IMR-90 (cell line): ENCODE measurements around the gene IQCM. TPM values are rescaled to one million over a fixed set of nuclear protein-coding genes. Genes with fewer than 3 reads are reported as not detected.

Experiments used
- ATAC-seq: fragments of 200-7000 bp; cut with Tn5 transposase; 2 replicates; pipeline ENCODE4 v1.9.1; 2020; ENCODE audit warnings: low read depth, mild to moderate bottlenecking, moderate library complexity
- BruUV-seq: library from RNA; stranded (reverse); fragments of 400-500 nt; replicated peaks from 2 replicates; lab custom pipeline; 2021; lab: Mats Ljungman, UMichigan
- CTCF ChIA-PET: fragments of 300-600 bp; formaldehyde crosslinking; extraction: SDS; loops from one replicate; lab custom pipeline; 2021; ENCODE audit warnings: antibody characterized with exemption; lab: Yijun Ruan, JAX
- POLR2A ChIA-PET: fragments of 300-600 bp; sonication (Branson Sonifier 250); formaldehyde crosslinking; loops from one replicate; lab custom pipeline; 2022; ENCODE audit warnings: antibody characterized with exemption; ENCODE audit not compliant: unreplicated experiment; lab: Charles Lee
- DNase-seq: peaks from one replicate; pipeline ENCODE4 v3.0.0; 2013
- H2AFZ ChIP-seq: replicated peaks from 2 replicates; pipeline ENCODE3; 2013; ENCODE audit warnings: low read length, mild to moderate bottlenecking; ENCODE audit not compliant: poor library complexity
- H2AK5ac ChIP-seq: 2 replicates; pipeline ENCODE4 v1.6.1; 2013; ENCODE audit warnings: low read depth, low read length, inconsistent platforms
- H2AK9ac ChIP-seq: replicated peaks from 2 replicates; pipeline ENCODE3; 2013; ENCODE audit warnings: mild to moderate bottlenecking, low read depth, low read length, moderate library complexity; ENCODE audit not compliant: poor library complexity
- H2BK120ac ChIP-seq: 2 replicates; pipeline ENCODE4 v1.6.1; 2013; ENCODE audit warnings: low read depth, low read length, inconsistent platforms
- H2BK15ac ChIP-seq: 3 replicates; pipeline ENCODE4 v1.6.1; 2013; ENCODE audit warnings: low read depth, low read length, inconsistent platforms
- H2BK20ac ChIP-seq: 2 replicates; pipeline ENCODE4 v1.6.1; 2013; ENCODE audit warnings: low read depth, mild to moderate bottlenecking, inconsistent platforms, low read length, moderate library complexity
- H2BK5ac ChIP-seq: 2 replicates; pipeline ENCODE4 v1.6.1; 2013; ENCODE audit warnings: mild to moderate bottlenecking, low read depth, low read length, inconsistent platforms; ENCODE audit not compliant: poor library complexity, severe bottlenecking
- H3K14ac ChIP-seq: replicated peaks from 2 replicates; pipeline ENCODE4 v1.6.1; 2013; ENCODE audit warnings: low read depth, low read length, inconsistent platforms
- H3K18ac ChIP-seq: 2 replicates; pipeline ENCODE4 v1.6.1; 2013; ENCODE audit warnings: low read depth, low read length, control low read depth
- H3K23ac ChIP-seq: 2 replicates; pipeline ENCODE4 v1.6.1; 2013; ENCODE audit warnings: low read depth, low read length, inconsistent platforms
- H3K27ac ChIP-seq: 2 replicates; pipeline ENCODE4 v1.5.1; 2013; ENCODE audit warnings: mild to moderate bottlenecking, control low read depth, low read length; ENCODE audit not compliant: insufficient read depth
- H3K27me3 ChIP-seq: 2 replicates; pipeline ENCODE4 v1.6.1; 2013; ENCODE audit warnings: low read length; ENCODE audit not compliant: control insufficient read depth, insufficient read depth
- H3K36me3 ChIP-seq: 2 replicates; pipeline ENCODE4 v1.6.1; 2013; ENCODE audit warnings: low read length, mixed read lengths; ENCODE audit not compliant: control insufficient read depth, insufficient read depth
- H3K4ac ChIP-seq: 2 replicates; pipeline ENCODE4 v1.6.1; 2013; ENCODE audit warnings: low read depth, low read length, inconsistent platforms
- H3K4me1 ChIP-seq: 2 replicates; pipeline ENCODE4 v1.6.1; 2013; ENCODE audit warnings: low read length, mixed read lengths; ENCODE audit not compliant: control insufficient read depth, insufficient read depth
- H3K4me2 ChIP-seq: 2 replicates; pipeline ENCODE4 v1.6.1; 2013; ENCODE audit warnings: low read depth, mild to moderate bottlenecking, control low read depth, low read length, moderate library complexity
- H3K4me3 ChIP-seq: 2 replicates; pipeline ENCODE4 v1.5.1; 2013; ENCODE audit warnings: low read depth, mild to moderate bottlenecking, control low read depth, low read length, moderate library complexity; ENCODE audit not compliant: insufficient read depth
- H3K56ac ChIP-seq: 2 replicates; pipeline ENCODE4 v1.6.1; 2013; ENCODE audit warnings: low read length, inconsistent platforms; ENCODE audit not compliant: insufficient read depth; ENCODE audit errors: extremely low read depth
- H3K79me1 ChIP-seq, 2 experiments: 2 replicates each; pipeline ENCODE4 v1.6.1; 2013; ENCODE audit warnings: low read length in 2 of 2, inconsistent platforms in 1 of 2, low read depth in 1 of 2
- H3K9ac ChIP-seq: 2 replicates; pipeline ENCODE4 v1.6.1; 2013; ENCODE audit warnings: low read depth, low read length, control low read depth
- H3K9me1 ChIP-seq: 2 replicates; pipeline ENCODE4 v1.6.1; 2013; ENCODE audit warnings: low read length, inconsistent platforms; ENCODE audit not compliant: insufficient read depth
- H3K9me3 ChIP-seq: 2 replicates; pipeline ENCODE4 v1.6.1; 2013; ENCODE audit warnings: low read length; ENCODE audit not compliant: control insufficient read depth, insufficient read depth
- H4K20me1 ChIP-seq: 2 replicates; pipeline ENCODE4 v1.6.1; 2013; ENCODE audit warnings: low read length, inconsistent platforms; ENCODE audit not compliant: insufficient read depth
- H4K5ac ChIP-seq: 2 replicates; pipeline ENCODE4 v1.6.1; 2013; ENCODE audit warnings: mild to moderate bottlenecking, low read depth, low read length, control low read depth
- H4K8ac ChIP-seq, 2 experiments: 2 replicates each; pipeline ENCODE4 v1.6.1; 2013; ENCODE audit warnings: low read depth in 2 of 2, low read length in 2 of 2, control low read depth in 1 of 2, inconsistent platforms in 1 of 2
- H4K91ac ChIP-seq: 2 replicates; pipeline ENCODE4 v1.6.1; 2013; ENCODE audit warnings: low read depth, low read length, inconsistent platforms; ENCODE audit not compliant: insufficient read depth
- BHLHE40 ChIP-seq: fragments of 150-350 bp; IDR thresholded peaks from 2 replicates; pipeline ENCODE4 v1.6.1; 2016; ENCODE audit warnings: mild to moderate bottlenecking, low read depth, low read length
- FOS ChIP-seq: fragments of 150-350 bp; IDR thresholded peaks from 2 replicates; pipeline ENCODE4 v1.6.1; 2016; ENCODE audit warnings: low read depth, low read length
- MAZ ChIP-seq: IDR thresholded peaks from 2 replicates; pipeline ENCODE4 v1.6.1; 2012; ENCODE audit warnings: low read depth, mild to moderate bottlenecking, low read length, improper control_type of control experiment, moderate library complexity, borderline replicate concordance
- MXI1 ChIP-seq: IDR thresholded peaks from 2 replicates; pipeline ENCODE4 v1.6.1; 2012; ENCODE audit warnings: low read depth, mild to moderate bottlenecking, low read length, moderate library complexity, borderline replicate concordance
- RAD21 ChIP-seq: IDR thresholded peaks from 2 replicates; pipeline ENCODE4 v1.6.1; 2012; ENCODE audit warnings: low read length, improper control_type of control experiment
- RCOR1 ChIP-seq: IDR thresholded peaks from 2 replicates; pipeline ENCODE4 v1.6.1; 2012; ENCODE audit warnings: mild to moderate bottlenecking, low read length, improper control_type of control experiment; ENCODE audit not compliant: insufficient replicate concordance
- RFX5 ChIP-seq: IDR thresholded peaks from 2 replicates; pipeline ENCODE4 v1.8.0; 2012; ENCODE audit warnings: low read depth, mild to moderate bottlenecking, low read length, moderate library complexity
- SMC3 ChIP-seq: fragments of 150-350 bp; IDR thresholded peaks from 2 replicates; pipeline ENCODE4 v1.6.1; 2016; ENCODE audit warnings: low read depth, mild to moderate bottlenecking, antibody characterized with exemption, low read length, moderate library complexity
- USF2 ChIP-seq: fragments of 150-350 bp; IDR thresholded peaks from 2 replicates; pipeline ENCODE4 v1.6.1; 2017; ENCODE audit warnings: mild to moderate bottlenecking, antibody characterized with exemption, low read length, low read depth
- dilution Hi-C: fragments of 300-500 bp; cut with HindIII; formaldehyde crosslinking; loops from one replicate; pipeline ENCODE4 v1.14.3; 2018; ENCODE audit warnings: low sequenced_read_pairs; ENCODE audit not compliant: unreplicated experiment
- in situ Hi-C: fragments of 300-500 bp; cut with MboI; formaldehyde crosslinking; loops from 3 replicates; pipeline ENCODE4 v1.14.3; 2019; ENCODE audit warnings: low sequenced_read_pairs, inconsistent platforms, mixed read lengths
- intact Hi-C: fragments of 100-400 bp; cut with micrococcal nuclease; formaldehyde crosslinking; loops from 2 replicates; pipeline ENCODE4 v1.10.0; 2022
- polyA plus RNA-seq, 3 experiments: library from polyadenylated mRNA; depleted of rRNA; stranded (reverse); fragments of >200 nt; gene quantifications; 2 replicates each; pipeline ENCODE4 v1.2.3, GENCODE V29; 2012; ENCODE audit warnings: low replicate concordance in 1 of 3
- total RNA-seq: library from RNA; depleted of rRNA; stranded (reverse); fragments of >200 nt; gene quantifications from 2 replicates; pipeline ENCODE4 v1.2.3, GENCODE V29; 2012

The IQCM gene
- total and polyA plus RNA-seq, 2 of the 4 experiments (the other 2 are of a cell fraction), result not detected

GRCh38 chr4:149796381-149796780, 19.3 kb downstream of the IQCM start:
- Histone ChIP-seq H3K9me1 (no peaks in the 10 kb centered on the region), H3K18ac (no peak overlapping the region), H4K91ac (no peak overlapping the region), H3K14ac (no peak overlapping the region), H3K56ac (no peak overlapping the region), H3K27ac (no peak overlapping the region), H3K4me3 (no peak overlapping the region), H3K27me3 (no peaks in the 10 kb centered on the region), H2BK15ac (no peak overlapping the region), H4K20me1 (no peaks in the 10 kb centered on the region), H4K8ac (no peak overlapping the region), H3K79me1 (no peaks in the 10 kb centered on the region), H2BK20ac (no peak overlapping the region), H3K9me3 (no peaks in the 10 kb centered on the region), H2BK120ac (no peak overlapping the region), H2AFZ (no peak overlapping the region), H3K36me3 (no peaks in the 10 kb centered on the region), H3K23ac (no peak overlapping the region), H2BK5ac (no peak overlapping the region), H3K4me2 (no peak overlapping the region), H3K4me1 (peaks cover 3% of the 10 kb centered on the region), H2AK5ac (no peak overlapping the region), H3K9ac (no peak overlapping the region), H2AK9ac (no peak overlapping the region), H3K4ac (no peak overlapping the region), H4K5ac (no peak overlapping the region)
- ChIA-PET CTCF (no interaction called here), POLR2A (no interaction called here)
- dilution Hi-C loops (no loop called here), in situ Hi-C loops (no loop called here), intact Hi-C loops (no loop called here)
- DNase-seq, result no peak
- TF ChIP-seq USF2, result no peak
- TF ChIP-seq MXI1, result no peak
- no peak for TF ChIP-seq FOS
- TF ChIP-seq SMC3, result no peak
- TF ChIP-seq RCOR1, result no peak
- TF ChIP-seq MAZ, result no peak
- TF ChIP-seq RFX5, result no peak
- no peak for TF ChIP-seq RAD21
- no peak for TF ChIP-seq BHLHE40
- BruUV-seq, result no TSS peak
- ATAC-seq, result no peak
